HUES6 (cell line): Measurements from ENCODE around the gene SPDYE17.
"Not testable (repeated sequence)": the region's sequence is repeated elsewhere in the genome, so short reads cannot be mapped to it uniquely, and the experiment has no call there.

ENCODE experiments used
- H3K27ac ChIP-seq: 2 replicates; pipeline ENCODE4 v1.7.0; 2013; ENCODE audit warnings: low read depth, mild to moderate bottlenecking, low read length, inconsistent platforms
- H3K27me3 ChIP-seq: 2 replicates; pipeline ENCODE4 v1.6.1; 2013; ENCODE audit warnings: low read length; ENCODE audit not compliant: control insufficient read depth, insufficient read depth
- H3K36me3 ChIP-seq: 2 replicates; pipeline ENCODE4 v1.6.1; 2013; ENCODE audit warnings: low read length; ENCODE audit not compliant: control insufficient read depth, insufficient read depth
- H3K4me1 ChIP-seq: 2 replicates; pipeline ENCODE4 v1.6.1; 2013; ENCODE audit warnings: low read length; ENCODE audit not compliant: control insufficient read depth, insufficient read depth
- H3K4me3 ChIP-seq: 2 replicates; pipeline ENCODE4 v1.5.1; 2013; ENCODE audit warnings: low read depth, low read length
- H3K9ac ChIP-seq: one replicate; pipeline ENCODE4 v1.6.1; 2013; ENCODE audit warnings: mild to moderate bottlenecking, low read length
- H3K9me3 ChIP-seq: 2 replicates; pipeline ENCODE4 v1.6.1; 2013; ENCODE audit warnings: low read depth, low read length; ENCODE audit not compliant: control insufficient read depth, insufficient read depth

Gene SPDYE17, protein sequence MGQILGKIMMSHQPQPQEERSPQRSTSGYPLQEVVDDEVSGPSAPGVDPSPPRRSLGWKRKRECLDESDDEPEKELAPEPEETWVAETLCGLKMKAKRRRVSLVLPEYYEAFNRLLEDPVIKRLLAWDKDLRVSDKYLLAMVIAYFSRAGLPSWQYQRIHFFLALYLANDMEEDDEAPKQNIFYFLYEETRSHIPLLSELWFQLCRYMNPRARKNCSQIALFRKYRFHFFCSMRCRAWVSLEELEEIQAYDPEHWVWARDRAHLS

DNA sequence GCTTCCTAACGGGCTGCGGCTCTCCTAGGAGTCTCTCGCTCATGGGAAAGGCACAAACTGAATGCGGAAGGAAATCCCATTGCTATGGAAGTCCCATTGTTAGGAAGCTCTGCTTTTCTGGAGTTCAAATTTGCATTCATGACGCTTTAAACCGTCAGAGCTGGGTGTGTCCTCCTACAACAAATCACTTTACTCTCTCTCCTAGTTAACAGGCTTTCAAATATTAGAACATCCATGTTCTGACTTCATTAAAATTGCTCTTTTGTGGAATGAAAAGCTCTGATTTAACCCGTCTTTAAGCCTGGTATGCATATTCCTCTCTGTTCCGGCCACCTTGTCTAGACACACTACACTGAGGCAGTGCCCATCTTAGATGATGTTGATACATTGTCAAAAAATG, at the start of gene SPDYE17:
Gene SPDYE17 (minus strand): TSS at position 101 of the 400 bp plus-strand sequence. CDS start 1,791 bp downstream, outside the sequence.
- H3K9me3 ChIP-seq, H3K4me3 ChIP-seq, H3K9ac ChIP-seq, H3K27ac ChIP-seq, H3K27me3 ChIP-seq, H3K4me1 ChIP-seq, H3K36me3 ChIP-seq: not testable (repeated sequence)

DNA sequence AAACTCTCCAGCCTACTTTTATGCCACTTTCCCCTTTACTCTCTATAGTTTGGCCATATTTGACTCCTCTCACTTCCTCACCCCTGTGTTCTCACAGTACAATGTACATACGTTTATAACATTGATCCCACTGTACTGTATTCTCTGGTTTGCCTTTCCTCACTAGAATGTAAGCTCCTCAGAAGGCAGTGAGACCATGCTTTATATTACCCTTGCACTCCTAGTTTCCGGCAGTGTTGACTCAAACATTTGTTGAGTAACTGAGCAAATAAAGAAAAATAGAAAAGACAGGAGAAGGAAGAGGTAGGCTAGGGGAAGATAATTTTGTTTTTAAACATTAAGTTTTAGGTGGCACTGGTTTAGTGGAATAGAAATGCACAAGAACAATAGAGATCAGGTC, 48.1 kb upstream of the SPDYE17 start:
- not testable (repeated sequence) for H3K36me3 ChIP-seq, H3K9ac ChIP-seq, H3K4me1 ChIP-seq, H3K9me3 ChIP-seq, H3K27ac ChIP-seq, H3K27me3 ChIP-seq, H3K4me3 ChIP-seq

DNA sequence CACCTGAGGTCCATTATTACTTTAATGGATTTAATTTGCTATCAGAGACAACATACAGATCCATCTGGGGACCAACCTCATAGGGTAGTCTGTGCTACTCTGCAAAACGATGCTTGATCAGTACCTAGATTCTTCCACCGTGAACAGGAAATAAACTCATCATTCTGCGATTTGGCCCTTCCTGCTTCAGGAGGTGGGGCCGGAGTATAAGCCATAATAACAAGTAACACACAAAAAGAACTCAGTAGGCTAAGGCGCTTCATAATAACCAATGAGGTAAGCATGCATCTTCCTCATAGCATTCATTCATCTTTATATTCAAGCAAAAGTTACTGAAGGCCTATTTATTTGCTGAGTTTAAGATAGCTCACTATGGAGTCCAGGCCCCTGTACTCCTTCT, 47.5 kb upstream of the SPDYE17 start:
- not testable (repeated sequence) for H3K36me3 ChIP-seq, H3K27ac ChIP-seq, H3K9me3 ChIP-seq, H3K4me3 ChIP-seq, H3K27me3 ChIP-seq, H3K4me1 ChIP-seq, H3K9ac ChIP-seq

DNA sequence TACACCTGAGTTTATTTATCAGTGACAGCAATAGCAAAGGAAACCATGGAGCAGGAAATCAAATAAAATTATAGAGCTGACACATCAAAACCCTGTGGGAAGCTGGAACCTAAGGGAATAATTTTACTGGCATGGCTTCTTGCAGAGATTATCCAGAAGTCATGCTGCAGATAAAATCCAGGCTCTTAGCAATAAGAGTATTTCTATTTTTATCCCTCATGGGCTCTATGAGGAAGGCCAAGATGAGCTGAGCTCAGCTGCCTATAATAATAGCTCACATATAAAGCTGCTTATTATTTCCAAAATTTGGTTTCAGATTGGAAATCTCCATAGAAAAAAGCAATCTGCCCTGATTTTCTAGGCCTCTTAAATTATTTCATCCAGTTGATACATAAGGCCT, 47.0 kb upstream of the SPDYE17 start:
- H3K9me3 ChIP-seq, H3K27ac ChIP-seq, H3K4me3 ChIP-seq, H3K36me3 ChIP-seq, H3K4me1 ChIP-seq, H3K27me3 ChIP-seq, H3K9ac ChIP-seq: not testable (repeated sequence)

DNA sequence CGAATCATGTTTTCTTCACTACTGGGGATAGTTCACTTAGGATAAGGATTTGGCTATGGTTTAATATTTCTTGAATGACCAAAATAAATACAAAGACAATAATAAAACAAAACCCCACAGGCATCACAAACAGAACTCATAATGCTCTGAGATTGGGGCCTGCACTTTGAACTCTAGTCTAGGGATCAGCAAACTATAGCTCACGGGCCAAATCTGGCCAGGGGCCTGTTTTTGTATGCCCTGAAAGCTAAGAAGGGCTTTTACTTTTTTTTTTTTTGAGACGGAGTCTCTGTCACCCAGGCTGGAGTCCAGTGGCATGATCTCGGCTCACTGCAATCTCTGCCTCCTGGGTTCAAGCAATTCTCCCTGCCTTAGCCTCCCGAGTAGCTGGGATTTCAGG, 44.9 kb upstream of the SPDYE17 start:
- H3K9ac ChIP-seq, H3K27me3 ChIP-seq, H3K36me3 ChIP-seq, H3K9me3 ChIP-seq, H3K4me1 ChIP-seq, H3K27ac ChIP-seq, H3K4me3 ChIP-seq: not testable (repeated sequence)

DNA sequence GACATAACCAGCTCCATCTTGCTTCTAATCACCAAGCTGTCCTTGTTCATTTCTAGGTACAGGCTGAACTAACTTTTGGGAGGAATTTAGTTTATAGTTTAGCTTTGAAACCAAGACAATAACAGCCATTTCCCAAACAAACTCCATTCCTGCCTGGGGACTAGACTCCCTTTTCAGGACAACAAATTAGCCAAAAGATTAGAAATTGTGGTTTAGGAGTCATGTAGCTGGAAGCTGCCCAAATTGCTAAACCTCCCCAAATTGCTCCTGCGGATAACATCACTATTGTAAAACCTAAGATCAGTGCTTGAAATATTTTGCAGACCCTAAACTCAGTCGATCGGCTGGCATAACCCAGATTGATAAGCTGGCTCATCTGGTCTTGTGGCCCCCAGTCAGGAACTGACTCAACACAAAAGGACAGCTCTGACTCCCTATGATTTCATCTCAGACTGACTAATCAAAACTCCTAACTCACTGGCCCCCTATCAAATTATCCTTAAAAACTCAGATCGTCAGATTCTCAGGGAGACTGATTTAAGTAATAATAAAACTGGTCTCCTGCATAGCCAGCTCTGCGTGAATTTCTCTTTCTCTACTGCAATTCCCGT, 42.7 kb upstream of the SPDYE17 start:
- not testable (repeated sequence) for H3K9ac ChIP-seq, H3K27me3 ChIP-seq, H3K4me1 ChIP-seq, H3K36me3 ChIP-seq, H3K27ac ChIP-seq, H3K4me3 ChIP-seq, H3K9me3 ChIP-seq

DNA sequence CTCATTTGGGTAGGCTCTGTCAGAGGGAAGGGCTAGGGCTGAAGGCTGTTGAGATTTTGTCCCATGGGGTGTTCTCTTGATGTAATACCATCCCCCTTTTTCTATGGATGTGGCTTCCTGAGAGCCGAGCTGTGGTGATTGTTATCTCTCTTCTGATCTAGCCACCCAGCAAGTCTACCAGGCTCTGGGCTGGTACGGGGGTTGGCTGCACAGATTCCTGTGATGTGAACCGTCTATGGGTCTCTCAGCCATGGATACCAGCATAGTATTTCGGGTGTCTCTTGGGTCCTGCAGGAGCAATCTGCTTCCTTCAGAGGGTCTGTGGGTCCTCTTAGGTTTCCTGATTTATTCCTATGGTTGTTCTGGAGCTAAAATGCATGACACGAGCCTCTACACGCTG, 38.9 kb upstream of the SPDYE17 start:
- not testable (repeated sequence) for H3K36me3 ChIP-seq, H3K27ac ChIP-seq, H3K9ac ChIP-seq, H3K27me3 ChIP-seq, H3K4me3 ChIP-seq, H3K9me3 ChIP-seq, H3K4me1 ChIP-seq

DNA sequence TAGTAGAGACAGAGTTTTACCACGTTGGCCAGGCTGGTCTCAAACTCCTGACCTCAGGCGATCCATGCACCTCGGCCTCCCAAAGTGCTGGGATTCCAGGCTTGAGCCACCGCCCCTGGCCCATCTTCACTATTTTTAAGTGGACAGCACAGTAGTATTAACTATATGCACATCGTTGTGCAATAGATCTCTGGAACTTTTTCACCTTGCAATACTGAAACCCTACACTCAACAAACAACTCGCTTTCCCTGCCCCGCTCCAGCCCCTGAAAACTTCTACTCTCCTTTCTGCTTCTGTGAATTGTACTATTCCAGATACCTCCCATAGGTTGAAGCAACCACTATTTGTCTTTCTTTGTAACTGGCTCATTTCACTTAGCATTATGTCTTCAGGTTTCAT, 33.7 kb upstream of the SPDYE17 start:
- H3K4me1 ChIP-seq, H3K27me3 ChIP-seq, H3K27ac ChIP-seq, H3K36me3 ChIP-seq, H3K9me3 ChIP-seq, H3K9ac ChIP-seq, H3K4me3 ChIP-seq: not testable (repeated sequence)

DNA sequence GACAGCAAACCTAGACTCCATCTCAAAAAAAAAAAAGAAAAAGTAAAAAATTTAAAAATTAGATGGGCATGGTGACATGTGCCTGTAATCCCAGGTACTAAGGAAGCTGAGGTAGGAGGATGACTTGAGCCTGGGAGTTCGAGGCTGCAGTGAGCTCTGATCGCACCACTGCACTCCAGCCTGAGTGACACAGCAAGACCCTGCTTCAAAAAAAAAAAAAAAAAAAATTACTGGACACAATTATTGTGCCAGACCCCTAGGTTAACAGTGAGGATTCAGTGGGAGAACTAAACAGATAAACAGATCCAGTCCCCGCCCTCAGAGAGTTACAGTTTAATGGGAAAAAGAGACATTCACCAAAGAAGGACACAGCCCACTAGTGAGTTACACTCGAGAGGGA, 31.6 kb upstream of the SPDYE17 start:
- not testable (repeated sequence) for H3K9me3 ChIP-seq, H3K36me3 ChIP-seq, H3K27me3 ChIP-seq, H3K4me1 ChIP-seq, H3K4me3 ChIP-seq, H3K27ac ChIP-seq, H3K9ac ChIP-seq

DNA sequence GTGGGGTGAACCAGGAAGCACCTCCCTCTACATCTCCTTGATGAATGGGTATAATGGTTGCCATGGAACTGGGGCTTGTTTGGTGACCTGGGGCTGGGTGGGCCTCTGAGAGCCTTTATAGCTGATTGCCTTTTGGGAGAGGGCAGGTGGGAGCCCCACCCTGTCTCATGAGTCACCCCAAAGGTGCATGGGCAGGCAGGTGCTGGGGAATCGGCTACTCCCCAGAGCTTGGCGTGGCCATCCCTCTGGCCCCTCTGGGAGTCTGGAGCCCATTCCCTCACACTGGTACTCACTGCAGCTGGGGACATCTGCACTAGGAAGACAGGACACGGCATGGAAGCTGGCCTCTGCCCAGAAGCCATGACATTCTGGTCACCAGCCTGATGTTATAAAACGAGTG, 30.4 kb upstream of the SPDYE17 start, which contains the start of gene SPDYE18:
Gene SPDYE18 (minus strand): TSS at position 2 of the 400 bp plus-strand sequence. CDS start 2,046 bp downstream, outside the sequence.
- not testable (repeated sequence) for H3K9me3 ChIP-seq, H3K27ac ChIP-seq, H3K36me3 ChIP-seq, H3K9ac ChIP-seq, H3K4me1 ChIP-seq, H3K27me3 ChIP-seq, H3K4me3 ChIP-seq

DNA sequence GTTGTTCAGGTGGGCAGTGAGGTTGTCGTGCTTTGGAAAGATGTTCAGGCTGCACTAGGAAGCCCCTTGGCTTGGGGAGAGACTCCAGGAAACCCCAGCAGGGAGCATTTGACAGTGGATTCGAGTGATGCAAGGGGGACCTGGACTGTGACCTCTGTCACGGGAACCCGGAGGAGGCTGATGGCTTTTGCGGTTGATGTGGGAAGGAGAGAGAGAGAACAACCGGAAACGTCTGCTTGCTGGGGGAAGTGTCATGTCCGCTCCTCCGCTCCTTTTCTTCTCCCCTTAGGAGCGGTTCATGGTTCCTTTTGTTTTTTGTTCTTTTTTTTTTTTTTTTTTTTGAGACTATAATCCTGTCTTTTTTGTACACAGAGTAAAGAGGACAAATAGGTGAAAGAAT, 5.8 kb downstream of the SPDYE17 start:
- H3K9me3 ChIP-seq, H3K4me1 ChIP-seq, H3K4me3 ChIP-seq, H3K27ac ChIP-seq, H3K27me3 ChIP-seq, H3K9ac ChIP-seq, H3K36me3 ChIP-seq: not testable (repeated sequence)
